OCI-LY1 (cell line): ENCODE measurements around the gene MAPK1.

ENCODE experiments used
- CTCF ChIP-seq: fragments of 200-600 bp; sonication (generic), shearing (Covaris generic); IDR thresholded peaks from 2 replicates; pipeline ENCODE4 v1.5.1; 2017; ENCODE audit warnings: mild to moderate bottlenecking, antibody characterized with exemption, low read length, moderate library complexity, mixed read lengths
- EZH2 ChIP-seq: fragments of 200-600 bp; sonication (generic), shearing (Covaris generic); IDR thresholded peaks from 2 replicates; pipeline ENCODE4 v1.8.0; 2017; ENCODE audit warnings: borderline replicate concordance, mixed run types, mild to moderate bottlenecking, antibody characterized with exemption, low read length, moderate library complexity, mixed read lengths

GRCh38 chr22:21741059-21741458 lies 126.4 kb downstream of the MAPK1 start:
- TF ChIP-seq EZH2 (no peak), CTCF (no peak)
